Activated naive CD4-positive, alpha-beta T cell treated with anti-CD3 and anti-CD28 coated beads, Interleukin-2, amount 10 ng/mL, durations not matched to agents 7 days and 5 days (primary cell): ENCODE results near the gene P2RY8.
A peak's percentile ranks its signal among the peaks of the same experiment; 100 is the strongest.
"Not testable (repeated sequence)": the region's sequence is repeated elsewhere in the genome, so short reads cannot be mapped to it uniquely, and the experiment has no call there.

Experiments used
- CTCF ChIA-PET: fragments of 350-600 bp; sonication (Branson Sonifier 250); formaldehyde crosslinking; loops from one replicate; lab custom pipeline; 2021; ENCODE audit warnings: antibody characterized with exemption; lab: Charles Lee
- DNase-seq: peaks from one replicate; pipeline ENCODE4 v3.0.0-alpha.2; 2020
- H3K27ac Mint-ChIP-seq: one replicate; pipeline ENCODE4 v1.8.0; 2021; ENCODE audit warnings: mild to moderate bottlenecking, moderate library complexity, mixed read lengths
- H3K27me3 Mint-ChIP-seq: one replicate; pipeline ENCODE4 v1.8.0; 2021; ENCODE audit warnings: mild to moderate bottlenecking, mixed read lengths
- H3K36me3 Mint-ChIP-seq: one replicate; pipeline ENCODE4 v1.8.0; 2021; ENCODE audit warnings: mixed read lengths
- H3K4me1 Mint-ChIP-seq: one replicate; pipeline ENCODE4 v1.8.0; 2021; ENCODE audit warnings: mixed read lengths
- H3K4me3 Mint-ChIP-seq: one replicate; pipeline ENCODE4 v1.8.0; 2021; ENCODE audit warnings: mild to moderate bottlenecking, moderate library complexity, mixed read lengths
- H3K9me3 Mint-ChIP-seq: one replicate; pipeline ENCODE4 v1.8.0; 2021; ENCODE audit warnings: mixed read lengths

Gene P2RY8

DNA sequence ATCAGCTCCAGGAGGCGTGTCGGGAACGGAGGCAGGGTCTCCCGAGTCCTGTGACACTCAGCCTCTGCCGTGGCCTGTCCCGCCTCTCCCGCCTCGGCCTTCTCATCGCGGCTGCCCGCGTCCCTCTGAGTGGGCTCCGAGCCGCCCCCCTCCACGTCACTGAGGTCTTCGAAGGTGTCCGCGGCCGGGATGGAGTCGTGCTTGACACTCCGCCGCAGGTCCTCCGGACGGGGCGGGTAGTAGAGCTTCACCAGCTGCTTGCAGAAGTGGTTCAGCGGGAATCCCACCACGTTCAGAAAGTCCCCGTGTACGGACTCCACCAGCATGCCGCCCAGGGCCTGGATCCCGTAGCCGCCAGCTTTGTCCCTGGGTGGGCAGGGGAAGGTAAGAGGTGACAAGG lies 109.2 kb downstream of the P2RY8 start:
- H3K27ac Mint-ChIP-seq, result no peak overlapping the region
- no peak for DNase-seq
- H3K36me3 Mint-ChIP-seq, result peaks cover 46% of the 10 kb centered on the region
- CTCF ChIA-PET, result no interaction called here
- H3K9me3 Mint-ChIP-seq, result peaks cover 18% of the 10 kb centered on the region
- no peaks in the 10 kb centered on the region for H3K27me3 Mint-ChIP-seq
- no peak overlapping the region for H3K4me3 Mint-ChIP-seq
- no peaks in the 10 kb centered on the region for H3K4me1 Mint-ChIP-seq

DNA sequence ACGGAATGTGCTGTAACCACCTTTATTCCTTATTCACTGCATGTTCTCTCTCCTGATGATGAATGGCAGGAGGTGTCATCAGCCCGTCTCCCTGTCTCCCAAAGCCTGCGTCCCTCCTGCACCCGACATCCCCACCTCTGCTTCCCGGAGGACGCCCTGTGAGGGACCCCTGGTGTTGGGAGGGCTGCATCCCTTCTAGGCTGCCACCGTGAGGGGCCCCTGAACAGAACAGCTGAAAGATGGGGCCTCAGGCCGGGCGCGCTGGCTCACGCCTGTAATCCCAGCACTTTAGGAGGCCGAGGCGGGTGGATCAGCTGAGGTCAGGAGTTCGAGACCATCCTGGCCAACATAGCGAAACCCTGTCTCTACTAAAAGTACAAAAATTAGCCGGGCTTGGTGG lies 110.7 kb downstream of the P2RY8 start:
- peaks cover 58% of the 10 kb centered on the region for H3K36me3 Mint-ChIP-seq

DNA sequence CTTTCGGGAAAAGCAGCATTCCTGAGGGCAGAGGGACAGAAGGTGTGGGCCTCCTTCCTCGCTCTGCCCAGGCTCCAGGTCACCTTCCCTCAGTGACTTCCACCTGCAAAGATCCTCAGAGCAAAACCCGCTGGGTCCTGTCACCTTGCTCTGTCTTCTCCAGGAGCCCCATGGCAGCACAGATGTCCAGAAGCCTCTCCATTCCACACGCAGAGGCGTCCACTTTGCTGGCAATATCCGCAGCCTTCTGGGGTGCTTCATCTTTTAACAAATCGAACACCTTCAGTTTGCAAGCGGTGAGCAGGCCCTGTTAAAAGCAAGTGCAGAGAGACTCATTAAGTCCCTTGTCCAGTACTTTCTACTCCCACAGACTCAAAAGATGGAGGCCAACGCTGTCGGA lies 111.6 kb downstream of the P2RY8 start:
- no peak overlapping the region for H3K27ac Mint-ChIP-seq

More for the DNA sequence above, 110.7 kb downstream of the P2RY8 start:
- H3K27me3 Mint-ChIP-seq, DNase-seq, H3K4me1 Mint-ChIP-seq, H3K4me3 Mint-ChIP-seq, CTCF ChIA-PET, H3K27ac Mint-ChIP-seq: not testable (repeated sequence)
- peaks cover 31% of the 10 kb centered on the region for H3K9me3 Mint-ChIP-seq

DNA sequence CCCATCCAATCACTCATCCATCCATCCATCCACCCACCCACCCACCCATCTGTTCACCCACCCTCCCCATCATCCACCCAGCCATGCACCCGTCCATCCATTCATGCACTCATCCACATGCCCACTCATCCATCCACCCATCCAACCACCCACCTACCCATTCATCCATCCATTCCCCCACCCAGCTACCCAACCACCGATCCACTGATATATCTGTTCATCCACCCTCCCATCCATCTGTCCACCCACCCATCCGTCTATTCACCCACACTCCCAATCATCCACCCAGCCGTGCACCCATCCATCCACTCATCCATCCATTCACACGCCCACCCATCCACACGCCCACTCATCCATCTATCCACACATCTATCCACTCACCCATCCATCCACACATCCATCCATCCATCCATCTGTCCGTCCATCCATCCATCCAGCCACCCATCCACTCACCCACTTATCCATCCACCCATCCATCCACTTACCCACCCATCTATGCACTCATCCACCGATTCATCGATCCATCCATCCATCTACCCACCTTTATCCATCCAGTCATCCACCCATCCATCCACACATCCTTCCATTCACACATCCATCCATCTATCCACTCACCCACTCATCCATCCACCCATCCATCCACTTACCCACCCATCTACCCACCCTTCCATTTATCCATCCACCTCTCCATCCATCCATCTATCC lies 112.7 kb downstream of the P2RY8 start:
- H3K9me3 Mint-ChIP-seq, result peaks cover 33% of the 10 kb centered on the region
- no peak for DNase-seq
- H3K4me3 Mint-ChIP-seq, result no peak overlapping the region
- no peak overlapping the region for H3K27ac Mint-ChIP-seq
- H3K4me1 Mint-ChIP-seq, result no peaks in the 10 kb centered on the region
- CTCF ChIA-PET, result no interaction called here
- H3K27me3 Mint-ChIP-seq, result no peaks in the 10 kb centered on the region
- H3K36me3 Mint-ChIP-seq, result peaks cover 73% of the 10 kb centered on the region

More for the DNA sequence above, 111.6 kb downstream of the P2RY8 start:
- Mint-ChIP-seq H3K4me1 (no peaks in the 10 kb centered on the region), H3K4me3 (no peak overlapping the region), H3K36me3 (peaks cover 64% of the 10 kb centered on the region), H3K27me3 (no peaks in the 10 kb centered on the region), H3K9me3 (peaks cover 31% of the 10 kb centered on the region)
- CTCF ChIA-PET, result no interaction called here
- no peak for DNase-seq

DNA sequence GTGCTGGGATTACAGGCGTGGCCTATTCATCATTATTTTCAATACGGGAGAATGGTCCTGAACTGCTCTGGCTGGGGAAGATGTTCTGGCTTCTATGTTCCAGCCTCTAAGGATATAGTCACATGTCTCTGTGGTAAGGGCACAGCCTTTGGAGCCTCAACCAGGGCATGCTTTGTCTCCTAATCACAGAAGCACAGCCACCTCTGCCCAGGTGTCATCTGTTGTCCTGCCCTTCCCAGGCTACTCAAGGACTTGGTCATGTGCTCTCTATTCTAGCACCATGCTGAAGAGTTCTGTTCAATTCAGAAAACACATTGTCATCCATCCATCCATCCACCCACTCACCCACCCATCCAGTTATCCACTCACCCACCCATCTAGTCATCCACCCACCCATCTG lies 113.8 kb downstream of the P2RY8 start:
- Mint-ChIP-seq H3K4me3 (no peak overlapping the region), H3K9me3 (peaks cover 33% of the 10 kb centered on the region), H3K36me3 (peaks cover 75% of the 10 kb centered on the region), H3K27ac (no peak overlapping the region), H3K4me1 (no peaks in the 10 kb centered on the region), H3K27me3 (no peaks in the 10 kb centered on the region)
- CTCF ChIA-PET, result no interaction called here
- DNase-seq, result no peak

DNA sequence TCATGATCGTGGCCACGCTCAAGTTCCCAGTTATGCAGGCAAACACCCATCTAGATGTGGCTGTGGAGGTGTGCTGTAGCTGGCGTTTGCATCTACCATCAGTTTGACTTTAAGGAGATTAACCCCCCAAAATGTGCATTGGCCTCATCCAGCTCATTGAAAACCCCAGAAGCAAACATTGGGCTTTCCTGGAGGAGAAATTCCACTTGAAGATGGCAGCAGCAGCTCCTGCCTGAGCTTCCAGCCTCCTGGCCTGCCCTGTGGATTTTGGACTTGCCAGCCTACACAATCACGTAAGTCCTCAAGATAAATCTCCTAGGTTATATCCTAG lies 114.9 kb downstream of the P2RY8 start:
- CTCF ChIA-PET, result no interaction called here
- peaks cover 33% of the 10 kb centered on the region for H3K9me3 Mint-ChIP-seq
- no peaks in the 10 kb centered on the region for H3K4me1 Mint-ChIP-seq
- peaks cover 70% of the 10 kb centered on the region for H3K36me3 Mint-ChIP-seq
- no peak overlapping the region for H3K27ac Mint-ChIP-seq
- no peak overlapping the region for H3K4me3 Mint-ChIP-seq
- no peak for DNase-seq
- H3K27me3 Mint-ChIP-seq, result no peaks in the 10 kb centered on the region

DNA sequence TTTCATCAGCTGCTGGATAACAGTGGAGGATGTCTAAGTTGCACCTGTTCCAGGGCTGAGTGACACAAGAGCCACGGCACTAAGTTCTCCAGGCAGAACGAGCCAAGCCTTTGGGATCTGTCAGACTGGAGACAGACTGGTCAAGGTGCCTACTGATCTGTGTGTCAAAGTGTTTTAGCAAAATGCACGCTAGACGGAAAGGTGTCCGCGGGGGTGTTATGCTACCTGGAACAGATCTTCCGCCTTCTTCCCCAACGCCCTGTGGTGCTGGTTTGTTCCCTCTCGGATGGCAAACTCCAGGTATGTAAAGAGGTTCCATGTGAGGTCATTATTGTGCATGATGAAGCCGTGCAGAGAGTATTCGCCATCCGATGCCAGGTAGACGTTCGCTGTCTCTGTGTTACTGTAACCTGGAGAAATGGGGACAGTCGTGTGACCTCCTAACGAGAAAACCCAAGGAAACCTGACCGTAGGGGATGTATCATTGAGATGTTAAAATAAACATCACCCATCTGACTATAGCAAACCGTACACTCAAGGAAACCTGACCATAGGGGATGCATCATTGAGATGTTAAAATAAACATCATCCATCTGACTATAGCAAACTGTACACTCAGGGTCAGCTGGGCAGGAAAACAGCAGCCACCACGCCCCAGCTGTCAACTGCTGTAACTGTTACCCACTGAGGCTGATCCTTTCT lies 115.4 kb downstream of the P2RY8 start:
- H3K4me3 Mint-ChIP-seq, result no peak overlapping the region
- H3K9me3 Mint-ChIP-seq, result peaks cover 33% of the 10 kb centered on the region
- H3K27ac Mint-ChIP-seq, result peak overlapping the region; percentile 54
- H3K27me3 Mint-ChIP-seq, result no peaks in the 10 kb centered on the region
- peaks cover 65% of the 10 kb centered on the region for H3K36me3 Mint-ChIP-seq
- no peak for DNase-seq
- H3K4me1 Mint-ChIP-seq, result no peaks in the 10 kb centered on the region
- CTCF ChIA-PET, result no interaction called here

DNA sequence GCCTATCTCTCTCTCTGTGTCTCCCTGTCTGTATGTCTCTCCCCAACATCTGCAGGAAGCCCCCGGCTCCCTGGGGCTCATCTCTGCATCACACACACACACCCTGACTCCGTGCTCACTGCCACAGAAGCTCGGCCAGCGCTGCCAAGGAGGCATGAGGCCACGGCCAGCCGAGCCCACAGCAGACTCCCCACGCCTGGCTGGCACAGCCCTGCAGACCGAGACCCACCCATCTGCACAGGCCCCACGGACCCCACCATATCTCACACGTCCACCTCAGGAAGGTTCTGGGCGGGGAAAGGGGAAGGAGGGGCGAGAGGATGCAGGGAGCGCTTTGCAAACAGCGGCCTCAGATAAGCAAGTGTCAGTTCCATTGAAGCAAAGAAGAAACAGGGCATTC lies 116.6 kb downstream of the P2RY8 start:
- CTCF ChIA-PET, result no interaction called here
- Mint-ChIP-seq H3K4me3 (no peak overlapping the region), H3K9me3 (peaks cover 33% of the 10 kb centered on the region), H3K27me3 (no peaks in the 10 kb centered on the region), H3K27ac (no peak overlapping the region), H3K4me1 (no peaks in the 10 kb centered on the region), H3K36me3 (peaks cover 54% of the 10 kb centered on the region)
- no peak for DNase-seq

DNA sequence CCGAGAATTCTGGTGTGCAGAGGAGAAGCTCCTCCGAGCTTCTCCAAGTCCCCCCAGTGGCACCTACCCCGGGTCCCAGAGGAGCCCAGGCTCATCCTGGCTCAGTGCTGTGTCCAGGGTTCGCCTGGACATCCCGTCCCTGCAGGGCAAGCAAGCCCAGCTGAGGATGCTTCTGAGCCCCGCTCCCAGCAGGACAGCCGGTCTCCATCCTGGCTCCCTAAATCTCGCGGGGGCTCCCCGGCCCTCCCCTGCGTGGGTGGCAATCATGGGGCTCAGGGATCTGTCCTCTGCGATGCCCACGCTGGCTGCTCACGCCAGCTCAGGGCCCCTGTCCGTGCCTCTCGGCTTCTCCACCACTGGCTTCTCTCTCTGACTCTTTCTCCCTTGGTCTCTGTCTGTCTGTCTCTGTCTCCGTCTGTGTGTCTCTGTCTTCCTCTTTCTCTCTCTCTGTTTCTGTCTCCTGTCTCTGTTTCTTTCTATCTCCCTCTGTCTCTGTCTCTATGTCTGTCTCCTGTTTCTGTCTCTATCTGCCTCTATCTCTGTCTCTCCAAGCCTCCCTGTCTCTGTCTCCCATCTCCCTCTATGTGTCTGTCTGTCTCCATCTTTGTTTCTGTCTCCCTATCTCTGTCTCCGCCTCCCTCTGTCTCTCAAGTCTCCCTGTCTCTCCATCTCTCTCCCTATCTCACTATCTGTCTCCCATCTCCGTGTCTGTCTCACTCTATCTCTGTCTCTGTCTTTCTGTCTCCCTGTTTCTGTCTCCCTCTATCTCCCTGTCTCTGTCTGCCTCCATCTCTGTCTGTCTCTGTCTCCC lies 117.2 kb downstream of the P2RY8 start:
- Mint-ChIP-seq H3K4me1 (no peaks in the 10 kb centered on the region), H3K36me3 (peaks cover 51% of the 10 kb centered on the region), H3K27me3 (no peaks in the 10 kb centered on the region), H3K9me3 (peaks cover 30% of the 10 kb centered on the region), H3K27ac (peak overlapping the region; percentile 1), H3K4me3 (no peak overlapping the region)
- CTCF ChIA-PET, result no interaction called here
- DNase-seq, result no peak

DNA sequence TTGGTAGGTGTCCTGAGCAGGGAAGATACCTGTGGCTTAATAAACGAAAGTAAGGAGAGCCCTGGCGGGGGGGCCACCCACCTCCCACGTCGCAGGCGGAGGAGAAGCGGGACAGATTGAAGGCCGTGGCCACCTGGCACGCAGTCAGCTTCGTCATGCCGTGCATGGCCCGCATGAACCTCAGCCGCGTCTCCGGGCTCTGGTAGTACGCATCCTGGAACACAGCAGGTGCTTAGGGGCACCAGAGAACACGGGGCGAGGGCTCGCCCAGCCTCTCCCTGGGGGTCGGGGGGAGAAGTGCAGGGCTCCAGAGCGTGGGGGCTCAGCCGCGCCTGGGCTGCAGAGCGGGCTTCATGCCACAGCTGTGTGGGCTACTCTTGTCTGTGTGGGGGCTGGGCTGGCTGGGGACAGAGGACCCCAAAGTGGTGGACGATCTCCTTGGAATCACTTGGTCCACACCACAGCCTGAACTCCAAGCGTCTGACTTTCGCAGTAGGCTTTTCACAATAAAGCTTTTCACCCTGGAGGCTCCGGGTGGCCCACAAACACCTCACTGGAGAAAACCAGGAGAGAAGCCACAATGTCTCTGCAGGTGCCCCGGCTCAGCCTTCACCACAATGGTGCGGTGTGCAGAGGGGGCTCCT lies 118.0 kb downstream of the P2RY8 start:
- H3K4me1 Mint-ChIP-seq, result no peaks in the 10 kb centered on the region

DNA sequence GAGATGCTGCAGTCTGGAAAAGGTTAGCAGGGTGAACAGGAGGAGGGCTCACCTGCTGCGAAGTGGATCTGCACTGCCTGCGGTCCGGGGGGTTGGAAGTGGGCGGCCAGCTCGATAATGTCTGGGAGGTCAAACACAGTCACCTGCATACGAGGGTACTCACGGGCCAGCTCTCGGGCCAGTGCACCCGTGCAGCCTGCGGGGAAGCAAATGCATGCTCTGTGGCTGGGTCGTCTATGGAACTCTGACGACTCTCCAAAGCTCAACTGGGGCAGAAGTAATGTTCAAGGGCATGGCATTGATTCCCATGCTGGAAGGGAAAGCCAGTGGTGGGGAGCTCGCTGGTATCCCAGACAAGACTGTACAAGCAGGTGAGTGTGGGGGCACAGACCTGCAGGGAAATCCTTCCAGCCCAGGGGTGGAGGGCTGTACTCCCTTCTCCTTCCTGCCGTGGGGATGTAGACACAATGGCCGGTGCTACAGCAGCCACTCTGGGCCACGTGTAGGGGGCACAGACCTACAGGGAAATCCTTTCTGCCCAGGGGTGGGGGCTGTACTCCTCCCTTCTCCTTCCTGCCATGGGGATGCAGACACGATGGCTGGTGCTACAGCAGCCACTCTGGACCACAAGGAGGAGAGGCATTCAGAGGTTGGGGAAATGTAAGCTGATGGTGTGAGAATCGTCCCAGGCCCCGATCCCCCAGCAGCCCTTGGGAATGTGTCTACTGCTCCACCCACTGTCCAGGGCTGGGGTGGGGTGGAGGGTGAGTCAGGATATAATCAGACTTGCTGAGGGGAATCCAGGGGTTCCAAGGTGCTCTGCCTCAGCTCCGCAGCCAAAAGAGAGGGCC lies 118.8 kb downstream of the P2RY8 start:
- no peak for DNase-seq
- no peaks in the 10 kb centered on the region for H3K4me1 Mint-ChIP-seq
- no peak overlapping the region for H3K27ac Mint-ChIP-seq
- H3K4me3 Mint-ChIP-seq, result no peak overlapping the region
- peaks cover 47% of the 10 kb centered on the region for H3K36me3 Mint-ChIP-seq
- CTCF ChIA-PET, result no interaction called here
- H3K27me3 Mint-ChIP-seq, result no peaks in the 10 kb centered on the region
- H3K9me3 Mint-ChIP-seq, result peaks cover 17% of the 10 kb centered on the region

More for the DNA sequence above, 118.0 kb downstream of the P2RY8 start:
- Mint-ChIP-seq H3K27me3 (no peaks in the 10 kb centered on the region), H3K4me3 (no peak overlapping the region), H3K27ac (no peak overlapping the region), H3K36me3 (peaks cover 48% of the 10 kb centered on the region), H3K9me3 (peaks cover 24% of the 10 kb centered on the region)
- no peak for DNase-seq
- CTCF ChIA-PET, result no interaction called here

DNA sequence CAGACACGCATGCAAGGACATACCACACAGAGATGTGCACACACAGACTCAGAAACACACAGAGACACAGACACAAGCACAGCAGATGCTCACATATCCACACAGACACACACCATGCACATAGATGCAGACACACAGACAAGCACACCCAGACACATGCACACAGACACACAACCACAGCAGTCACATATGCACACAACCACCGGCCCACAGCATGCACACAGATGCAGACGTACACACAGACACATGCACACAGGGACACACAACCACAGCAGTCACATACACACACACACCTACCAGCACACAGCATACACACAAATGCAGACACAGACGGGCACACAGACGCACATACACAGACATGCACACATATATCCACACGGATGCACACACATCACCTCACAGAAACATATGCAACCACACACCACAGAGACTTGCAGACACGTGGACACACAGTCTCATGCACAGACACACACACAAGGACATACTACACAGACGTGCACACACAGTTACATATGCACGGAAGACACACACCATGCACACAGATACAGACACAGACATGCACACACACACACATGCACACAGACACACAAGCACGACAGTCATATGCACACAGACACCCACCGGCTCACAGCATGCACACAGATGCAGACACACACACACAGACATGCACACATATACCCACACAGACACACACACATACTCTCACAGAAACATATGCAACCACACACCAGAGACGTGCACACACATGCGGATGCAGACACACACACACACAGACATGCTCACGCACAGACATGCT lies 119.8 kb downstream of the P2RY8 start:
- Mint-ChIP-seq H3K36me3 (peaks cover 46% of the 10 kb centered on the region), H3K27ac (no peak overlapping the region), H3K4me1 (no peaks in the 10 kb centered on the region), H3K27me3 (no peaks in the 10 kb centered on the region), H3K9me3 (peaks cover 10% of the 10 kb centered on the region), H3K4me3 (no peak overlapping the region)
- DNase-seq, result no peak
- CTCF ChIA-PET, result no interaction called here

DNA sequence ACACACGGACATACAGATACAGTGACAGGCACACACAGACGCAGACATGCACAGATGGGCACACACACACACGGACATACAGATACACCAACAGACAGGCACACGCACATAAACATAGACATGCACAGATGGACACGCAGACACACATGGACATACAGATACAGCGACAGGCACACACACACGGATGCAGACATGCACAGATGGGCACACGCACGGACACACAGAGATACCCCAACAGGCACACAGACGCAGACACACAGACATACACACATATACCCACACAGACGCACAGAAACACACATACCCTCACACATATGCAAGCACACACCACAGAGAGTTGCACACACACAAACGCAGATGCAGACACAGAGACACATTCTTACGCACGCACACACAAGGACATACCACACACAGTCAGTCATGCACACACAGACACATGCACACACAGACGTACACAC lies 120.6 kb downstream of the P2RY8 start:
- no peak overlapping the region for H3K27ac Mint-ChIP-seq
- H3K4me1 Mint-ChIP-seq, result no peaks in the 10 kb centered on the region
- no peak overlapping the region for H3K4me3 Mint-ChIP-seq
- H3K27me3 Mint-ChIP-seq, result no peaks in the 10 kb centered on the region
- DNase-seq, result no peak
- H3K9me3 Mint-ChIP-seq, result peaks cover 2% of the 10 kb centered on the region
- peaks cover 39% of the 10 kb centered on the region for H3K36me3 Mint-ChIP-seq
- CTCF ChIA-PET, result no interaction called here
